Iris pigment epithelial cell (primary cell): ENCODE data around the gene KRTDAP.
A peak's percentile ranks its signal among the peaks of the same experiment; 100 is the strongest.
"Not testable (repeated sequence)": the region's sequence is repeated elsewhere in the genome, so short reads cannot be mapped to it uniquely, and the experiment has no call there.

Source experiments
- DNase-seq: peaks from one replicate; pipeline ENCODE4 v3.0.0-alpha.2; 2011; ENCODE audit warnings: low read depth

The KRTDAP gene

GRCh38 chr19:35484252-35485036 lies 5.8 kb downstream of the KRTDAP start:
- no peak for DNase-seq

- no peak for DNase-seq
Observed at GRCh38 chr19:35483089-35483488, 7.2 kb downstream of the KRTDAP start.

GRCh38 chr19:35478794-35479677 lies 11.2 kb downstream of the KRTDAP start:
- no peak for DNase-seq

GRCh38 chr19:35476149-35476548 lies 14.1 kb downstream of the KRTDAP start:
- no peak for DNase-seq

- not testable (repeated sequence) for DNase-seq
Observed at GRCh38 chr19:35474594-35474993, 15.7 kb downstream of the KRTDAP start.

- no peak for DNase-seq
Observed at GRCh38 chr19:35474104-35474503, 16.2 kb downstream of the KRTDAP start.

- DNase-seq = no peak
Observed at GRCh38 chr19:35471946-35472345, 18.3 kb downstream of the KRTDAP start.

GRCh38 chr19:35471075-35471474 lies 19.2 kb downstream of the KRTDAP start:
- DNase-seq = not testable (repeated sequence)

- DNase-seq = no peak
Observed at GRCh38 chr19:35470128-35470527, 20.1 kb downstream of the KRTDAP start.

GRCh38 chr19:35468637-35469036 lies 21.6 kb downstream of the KRTDAP start:
- DNase-seq = peak; percentile 31

GRCh38 chr19:35466259-35466658 lies 24.0 kb downstream of the KRTDAP start:
- no peak for DNase-seq

- DNase-seq = not testable (repeated sequence)
Observed at GRCh38 chr19:35462956-35463355, 27.3 kb downstream of the KRTDAP start.

GRCh38 chr19:35462476-35462953 lies 27.7 kb downstream of the KRTDAP start:
- no peak for DNase-seq

GRCh38 chr19:35461788-35462187 lies 28.5 kb downstream of the KRTDAP start:
- DNase-seq = not testable (repeated sequence)

- no peak for DNase-seq
Observed at GRCh38 chr19:35461060-35461459, 29.2 kb downstream of the KRTDAP start.

GRCh38 chr19:35460608-35461007 lies 29.7 kb downstream of the KRTDAP start:
- peak; percentile 3 for DNase-seq

- peak; percentile 29 for DNase-seq
Observed at GRCh38 chr19:35459414-35460082, 30.7 kb downstream of the KRTDAP start.

- DNase-seq = peak; percentile 3
Observed at GRCh38 chr19:35458731-35459391, 31.4 kb downstream of the KRTDAP start.

- DNase-seq = no peak
Observed at GRCh38 chr19:35458192-35458591, 32.1 kb downstream of the KRTDAP start.

- DNase-seq = no peak
Observed at GRCh38 chr19:35457173-35457572, 33.1 kb downstream of the KRTDAP start.

- no peak for DNase-seq
Observed at GRCh38 chr19:35455616-35456201, 34.6 kb downstream of the KRTDAP start.
